Ovary (tissue), 9 donors: ENCODE results near the gene LARGE1. TPM values are rescaled to one million over a fixed set of nuclear protein-coding genes. Genes with fewer than 3 reads are reported as not detected.
"Not testable (repeated sequence)": the region's sequence is repeated elsewhere in the genome, so short reads cannot be mapped to it uniquely, and the experiment has no call there.

ENCODE experiments used
- DNase-seq, 5 donors: peaks; one replicate each; pipeline ENCODE4 v3.0.0-alpha.2; 2019 to 2020
- H3K27ac ChIP-seq, 2 donors: fragments of 200-600 bp; one replicate each; pipeline versions ENCODE4 v1.5.1 to v1.8.0; 2019 to 2022
- H3K27me3 ChIP-seq: fragments of 200-600 bp; one replicate; pipeline ENCODE4 v1.8.0; 2022
- H3K36me3 ChIP-seq: fragments of 200-600 bp; sonication (generic); one replicate; pipeline ENCODE4 v1.5.1; 2019
- H3K4me1 ChIP-seq: one replicate; pipeline ENCODE4 v1.8.1; 2013; ENCODE audit warnings: mild to moderate bottlenecking, moderate library complexity; ENCODE audit not compliant: insufficient read depth
- H3K4me3 ChIP-seq: fragments of 200-600 bp; sonication (generic); one replicate; pipeline ENCODE4 v1.5.1; 2017
- H3K9me3 ChIP-seq, 2 donors: fragments of 200-600 bp in 1 of 2; sonication (generic) in 1 of 2; one replicate each; pipeline versions ENCODE4 v1.5.1 to v1.8.1; 2013 to 2019; ENCODE audit warnings: mild to moderate bottlenecking in 1 of 2, moderate library complexity in 1 of 2
- EP300 ChIP-seq: sonication (generic); formaldehyde crosslinking; IDR thresholded peaks from one replicate; pipeline ENCODE4 v1.6.1; 2017; ENCODE audit warnings: antibody characterized with exemption
- POLR2A ChIP-seq: fragments of 450-650 bp; IDR thresholded peaks from one replicate; pipeline ENCODE4 v1.6.1; 2017; ENCODE audit warnings: antibody characterized with exemption, mild to moderate bottlenecking, moderate library complexity
- WGBS, 3 donors: extraction: QIAGEN DNeasy Blood & Tissue Kit in 1 of 3; methylation state at CpG; one replicate each; pipeline versions ENCODE4 v1.1.5 to v1.1.7; 2013 to 2017; 5-methylcytosine and 5-hydroxymethylcytosine counted together
- intact Hi-C, 4 donors: fragments of 100-400 bp; cut with DNase I; formaldehyde crosslinking; loops; one replicate each; pipeline versions ENCODE4 v1.11.0 to v1.15.1; 2022 to 2023
- polyA plus RNA-seq, 2 donors: library from polyadenylated mRNA; stranded (reverse); fragments of 200-250 nt in 1 of 2; fragments of 350-450 nt in 1 of 2; fragmentation: Illumina TruSeq in 1 of 2; extraction: RNeasy Lipid Tissue Mini Kit (QIAGEN cat#74804) in 1 of 2; gene quantifications; one replicate each; pipeline ENCODE4 v1.2.3, GENCODE V29; 2013 to 2014
- total RNA-seq, 7 donors: library from RNA; depleted of rRNA in 2 of 7; stranded (reverse); fragments of >200 nt in 2 of 7; fragmentation: NEBNext Ultra II Directional in 3 of 7; extraction: Animal tissue kit (Norgen Biotek cat#: 25700) in 3 of 7; gene quantifications; one replicate each; pipeline versions ENCODE4 v1.1.0 to v1.2.4, GENCODE V29; 2016 to 2023
- TF ChIP-seq, protein P1 (sequence below), 3 donors: fragments of 450-650 bp in 2 of 3; fragments of 200-600 bp in 1 of 3; IDR thresholded peaks; one replicate each; pipeline versions ENCODE4 v1.5.1 to v1.8.0; 2016 to 2022; ENCODE audit warnings: antibody characterized with exemption in 3 of 3, mild to moderate bottlenecking in 1 of 3
- donor health status: DM: no; HTN: no; CAD: no; lungs with moderate emphysema.
- donor health status: DM: no; HTN: no; CAD: no.
- donor health status: Bipolar disorder and iron deficiency.
- donor health status: DM: yes; HTN: yes; CAD: no.
- donor health status: DM: no; HTN: no; CAD: no.
- donor health status: DM: yes; HTN: yes; CAD: no.

The LARGE1 gene
- total and polyA plus RNA-seq, 9 donors, result 13.4 to 67.6 (median 36.8) TPM

- no peak for DNase-seq
- Histone ChIP-seq H3K27ac (no peak overlapping the region), H3K4me1 (peaks cover 5% of the 10 kb centered on the region), H3K4me3 (no peak overlapping the region), H3K9me3 (no peaks in the 10 kb centered on the region), H3K27me3 (no peaks in the 10 kb centered on the region), H3K36me3 (no peaks in the 10 kb centered on the region)
- no peak for TF ChIP-seq EP300
- TF ChIP-seq, protein P1, sequence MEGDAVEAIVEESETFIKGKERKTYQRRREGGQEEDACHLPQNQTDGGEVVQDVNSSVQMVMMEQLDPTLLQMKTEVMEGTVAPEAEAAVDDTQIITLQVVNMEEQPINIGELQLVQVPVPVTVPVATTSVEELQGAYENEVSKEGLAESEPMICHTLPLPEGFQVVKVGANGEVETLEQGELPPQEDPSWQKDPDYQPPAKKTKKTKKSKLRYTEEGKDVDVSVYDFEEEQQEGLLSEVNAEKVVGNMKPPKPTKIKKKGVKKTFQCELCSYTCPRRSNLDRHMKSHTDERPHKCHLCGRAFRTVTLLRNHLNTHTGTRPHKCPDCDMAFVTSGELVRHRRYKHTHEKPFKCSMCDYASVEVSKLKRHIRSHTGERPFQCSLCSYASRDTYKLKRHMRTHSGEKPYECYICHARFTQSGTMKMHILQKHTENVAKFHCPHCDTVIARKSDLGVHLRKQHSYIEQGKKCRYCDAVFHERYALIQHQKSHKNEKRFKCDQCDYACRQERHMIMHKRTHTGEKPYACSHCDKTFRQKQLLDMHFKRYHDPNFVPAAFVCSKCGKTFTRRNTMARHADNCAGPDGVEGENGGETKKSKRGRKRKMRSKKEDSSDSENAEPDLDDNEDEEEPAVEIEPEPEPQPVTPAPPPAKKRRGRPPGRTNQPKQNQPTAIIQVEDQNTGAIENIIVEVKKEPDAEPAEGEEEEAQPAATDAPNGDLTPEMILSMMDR (IDR thresholded peaks at IDR 0.05), result no peak
- TF ChIP-seq POLR2A, result no peak
- WGBS, 3 donors, result 95 to 97% (median 97%) methylated on average over 6 of the region's 6 CpGs
- intact Hi-C loops, result loop anchor here in 1 of 4 donors (10.0 kb wide), 1 partner anchor 55 kb away; no protein-coding TSS in a partner anchor
These were observed 61.0 kb downstream of the LARGE1 start for GRCh38 chr22:33859311-33859710.

- not testable (repeated sequence) for H3K27ac ChIP-seq, H3K9me3 ChIP-seq, H3K36me3 ChIP-seq, DNase-seq, H3K27me3 ChIP-seq, H3K4me1 ChIP-seq, H3K4me3 ChIP-seq
- intact Hi-C loops, result loop anchor here in 1 of 4 donors (10.0 kb wide), 1 partner anchor 54 kb away; no protein-coding TSS in a partner anchor
- WGBS, 3 donors, result 83 to 90% (median 84%) methylated on average over 5 of the region's 5 CpGs
These were observed 61.6 kb downstream of the LARGE1 start for GRCh38 chr22:33858653-33859052.

GRCh38 chr22:33857767-33858166 is 62.5 kb downstream of the LARGE1 start:
- H3K27ac ChIP-seq, result not testable (repeated sequence)

GRCh38 chr22:33854724-33855123 is 65.6 kb downstream of the LARGE1 start:
- peaks cover 4% of the 10 kb centered on the region for H3K4me1 ChIP-seq

More at GRCh38 chr22:33857767-33858166, 62.5 kb downstream of the LARGE1 start:
- H3K27me3 ChIP-seq, H3K9me3 ChIP-seq, H3K36me3 ChIP-seq, DNase-seq, H3K4me1 ChIP-seq, H3K4me3 ChIP-seq: not testable (repeated sequence)
- intact Hi-C loops, result loop anchor here in 1 of 4 donors (10.0 kb wide), 1 partner anchor 53 kb away; no protein-coding TSS in a partner anchor
- WGBS, 3 donors, result 94 to 97% (median 97%) methylated on average over 15 to 16 of the region's 16 CpGs

GRCh38 chr22:33853200-33854097 is 66.8 kb downstream of the LARGE1 start:
- Histone ChIP-seq H3K9me3 (no peaks in the 10 kb centered on the region), H3K4me1 (peaks cover 6% of the 10 kb centered on the region), H3K27me3 (no peaks in the 10 kb centered on the region), H3K27ac (peak overlapping the region in 1 of 2 donors; percentile 22), H3K36me3 (no peaks in the 10 kb centered on the region), H3K4me3 (peak overlapping the region; percentile 42)
- 21 to 23% (median 22%) methylated on average over 9 of the region's 9 CpGs for WGBS, 3 donors
- intact Hi-C loops, result loop anchor here in 1 of 4 donors (10.0 kb wide), 1 partner anchor 49 kb away; no protein-coding TSS in a partner anchor
- TF ChIP-seq POLR2A, result no peak
- TF ChIP-seq EP300, result no peak
- TF ChIP-seq, protein P1 (IDR thresholded peaks at IDR 0.05), result no peak
- DNase-seq, result peak; percentile 47 to 69 (median 59)

More at GRCh38 chr22:33854724-33855123, 65.6 kb downstream of the LARGE1 start:
- H3K9me3 ChIP-seq, result no peaks in the 10 kb centered on the region
- H3K27me3 ChIP-seq, result no peaks in the 10 kb centered on the region
- intact Hi-C loops, result loop anchor here in 1 of 4 donors (10.0 kb wide), 1 partner anchor 50 kb away; no protein-coding TSS in a partner anchor
- H3K27ac ChIP-seq, result no peak overlapping the region
- no peak overlapping the region for H3K4me3 ChIP-seq
- DNase-seq, result no peak
- 96 to 97% (median 96%) methylated on average over 11 of the region's 11 CpGs for WGBS, 3 donors
- H3K36me3 ChIP-seq, result no peaks in the 10 kb centered on the region
- TF ChIP-seq POLR2A (no peak), EP300 (no peak)
- TF ChIP-seq, protein P1 (IDR thresholded peaks at IDR 0.05), result no peak
